HG02610 (cell line): Measurements from ENCODE around the gene FKBP8.
A peak's percentile ranks its signal among the peaks of the same experiment; 100 is the strongest.
"Not testable (repeated sequence)": the region's sequence is repeated elsewhere in the genome, so short reads cannot be mapped to it uniquely, and the experiment has no call there.

Source experiments
- ATAC-seq: cut with Tn5 transposase; IDR thresholded peaks from one replicate; pipeline ENCODE4 v1.9.1; 2021; ENCODE audit warnings: mild to moderate bottlenecking, moderate library complexity; ENCODE audit not compliant: unreplicated experiment

The FKBP8 gene

DNA sequence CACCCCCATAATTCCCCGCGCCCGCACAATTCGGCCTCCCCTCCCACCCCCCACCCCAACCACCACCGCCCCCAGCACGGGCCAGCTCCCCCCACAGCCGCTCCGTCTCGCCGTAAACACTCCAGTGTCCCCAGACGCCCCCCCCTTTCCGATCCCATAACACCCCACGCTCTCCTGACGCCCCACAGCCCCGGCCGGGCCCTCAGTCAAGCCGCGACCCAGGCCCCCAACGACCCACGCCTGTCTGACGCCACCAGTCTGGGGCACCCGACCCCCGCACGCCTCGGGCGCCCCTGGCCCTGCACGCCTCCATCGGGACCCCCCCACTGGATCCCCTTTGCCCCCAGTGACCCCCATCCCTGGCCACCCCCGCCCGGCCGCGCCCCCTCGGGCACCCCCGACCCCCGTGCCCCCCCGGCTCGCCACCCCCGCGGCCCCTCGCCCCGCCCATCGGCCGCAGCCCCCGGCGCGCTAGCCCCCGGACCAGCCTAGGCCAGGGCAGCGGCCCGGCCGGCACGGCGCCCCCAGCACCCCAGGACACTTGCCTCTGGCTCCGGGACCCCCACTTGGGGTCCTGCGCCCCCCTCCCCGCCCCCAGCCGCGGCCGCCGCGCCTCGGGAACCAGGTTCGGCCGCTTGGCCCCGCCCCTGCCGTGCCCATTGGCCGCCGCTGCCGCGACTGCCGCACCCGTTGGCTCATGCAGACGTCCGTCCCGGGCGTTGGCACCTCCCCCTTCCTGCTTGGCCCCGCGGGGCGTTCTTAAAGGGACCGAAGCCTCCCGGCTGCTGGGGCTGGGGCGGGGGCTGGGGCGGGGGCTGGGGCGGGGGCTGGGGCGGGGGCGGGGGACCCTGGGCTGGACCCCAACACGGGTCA lies at the start of gene FKBP8:
TSS of gene FKBP8 (minus strand) at position 633 of the 873 bp plus-strand sequence. CDS start 1,603 bp downstream, outside the sequence.
- ATAC-seq, result peak; percentile 91

GRCh38 chr19:18592732-18593131 lies 49.4 kb upstream of the FKBP8 start:
- ATAC-seq, result not testable (repeated sequence)

DNA sequence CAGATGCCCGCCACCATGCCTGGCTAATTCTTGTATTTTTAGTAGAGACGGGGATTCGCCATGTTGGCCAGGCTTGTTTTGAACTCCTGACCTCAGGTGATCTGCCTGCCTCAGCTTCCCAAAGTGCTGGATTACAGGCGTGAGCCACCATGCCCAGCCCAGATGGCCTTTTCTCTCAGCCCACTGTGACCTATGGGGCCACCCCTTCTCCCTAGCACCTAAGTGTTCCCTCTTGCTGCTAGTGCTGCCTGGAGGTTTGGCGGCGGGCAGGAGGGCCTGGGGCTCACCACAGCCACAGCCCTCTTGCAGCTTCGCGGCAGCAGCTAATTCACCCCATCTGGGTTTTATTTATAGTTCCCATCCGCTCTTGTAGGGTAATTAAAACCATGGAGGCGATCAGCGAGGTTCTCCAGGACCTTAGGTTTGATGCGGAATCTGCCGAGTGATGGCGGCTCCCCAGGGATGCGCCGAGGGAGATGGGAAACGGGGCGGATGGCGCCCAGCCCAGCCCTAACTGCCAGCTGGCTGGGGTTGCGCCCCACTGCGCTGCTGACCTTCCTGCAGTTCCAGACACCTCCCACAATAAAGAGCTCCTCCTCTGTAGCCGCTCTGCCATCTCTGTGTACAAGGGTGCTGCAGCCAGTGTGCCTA lies 48.5 kb upstream of the FKBP8 start:
- ATAC-seq, result no peak

DNA sequence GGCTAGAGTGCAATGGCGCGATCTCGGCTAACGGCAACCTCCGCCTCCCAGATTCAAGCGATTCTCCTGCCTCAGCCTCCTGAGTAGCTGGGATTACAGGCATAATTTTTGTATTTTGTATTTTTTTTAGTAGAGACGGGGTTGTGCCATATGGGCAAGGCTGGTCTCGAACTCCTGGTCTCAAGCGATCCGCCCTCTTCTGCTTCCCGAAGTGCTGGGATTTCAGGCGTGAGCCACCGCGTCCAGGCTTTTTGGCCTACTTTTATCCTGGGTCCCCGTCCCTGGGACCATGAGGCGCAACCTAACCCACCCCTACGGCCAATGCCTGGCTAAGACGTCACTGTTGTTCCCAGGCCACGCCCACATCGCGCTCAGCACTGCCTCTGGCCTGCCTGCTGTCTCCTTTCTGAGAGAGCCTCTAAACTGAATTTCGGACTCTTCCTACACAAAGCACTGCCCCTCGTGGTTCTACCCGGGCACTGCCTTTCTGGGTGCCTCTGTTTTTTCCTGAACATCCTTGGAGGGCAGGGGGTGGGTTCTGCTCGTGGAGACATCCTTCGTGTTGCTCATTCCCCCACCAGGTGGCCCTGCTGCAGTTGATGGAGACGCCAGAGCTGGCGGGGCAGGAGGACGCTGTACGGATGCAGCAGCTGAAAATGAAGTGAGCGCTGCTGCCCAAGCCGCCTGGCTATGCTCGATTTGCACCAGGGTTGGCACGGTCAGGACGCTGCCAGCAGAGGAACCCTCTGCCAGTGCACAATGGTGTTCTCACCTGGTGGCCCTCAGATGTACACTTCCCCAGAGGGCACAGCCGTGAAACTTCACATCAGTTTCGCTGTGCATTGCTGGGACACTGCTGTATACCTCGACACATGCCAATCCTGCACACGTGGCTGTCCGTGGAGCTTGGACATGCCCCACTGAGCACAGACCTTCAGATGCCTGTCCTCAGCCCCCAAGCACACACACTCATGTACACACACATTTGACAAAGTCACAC lies 47.2 kb upstream of the FKBP8 start:
- no peak for ATAC-seq

GRCh38 chr19:18589380-18590272 lies 46.3 kb upstream of the FKBP8 start:
- ATAC-seq, result peak; percentile 23

- peak; percentile 81 for ATAC-seq
Observed at GRCh38 chr19:18588611-18589379, 45.4 kb upstream of the FKBP8 start, which contains the start of gene REX1BD. TSS of gene REX1BD (plus strand) at chr19:18588798. CDS start at chr19:18588802, 4 bp downstream.

- ATAC-seq, result no peak
Observed at GRCh38 chr19:18587962-18588610, 44.7 kb upstream of the FKBP8 start.

DNA sequence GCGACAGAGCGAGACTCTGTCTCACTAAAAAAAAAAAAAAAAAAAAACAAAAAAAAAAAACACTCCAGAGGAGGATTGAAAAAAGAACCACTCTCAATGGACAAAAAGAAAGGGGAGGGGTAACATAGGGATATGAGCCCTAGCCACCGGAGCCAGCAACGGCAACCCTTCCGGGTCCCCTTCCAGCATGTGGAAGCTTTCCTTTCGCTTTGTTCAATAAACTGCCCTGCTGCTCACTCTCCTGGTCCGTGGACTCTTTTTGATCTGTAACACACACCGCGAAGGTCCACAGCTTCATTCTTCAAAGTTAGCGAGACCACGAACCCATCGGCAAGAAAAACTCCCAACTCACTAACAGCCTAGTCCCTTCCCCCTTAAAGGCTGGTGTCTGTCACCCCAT lies 44.2 kb upstream of the FKBP8 start:
- ATAC-seq, result no peak

DNA sequence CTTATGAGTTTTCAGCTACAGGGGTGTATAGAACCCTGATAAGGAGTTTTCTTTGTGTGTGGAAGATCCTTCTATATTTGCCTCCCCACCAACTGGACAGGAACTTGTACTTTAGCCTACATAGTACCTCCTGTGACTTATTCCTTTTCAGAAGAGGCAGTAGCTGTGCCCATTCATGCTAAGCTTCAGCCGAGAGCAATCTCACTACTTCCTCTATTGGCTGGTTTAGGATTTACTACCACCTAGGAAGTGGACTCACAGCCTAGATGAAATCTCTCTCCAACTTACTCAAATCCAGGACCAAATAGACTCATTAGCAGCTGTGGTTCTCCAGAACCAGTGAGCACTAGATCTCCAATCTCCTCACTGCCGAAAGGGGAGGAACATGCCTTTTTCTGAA lies 42.9 kb upstream of the FKBP8 start:
- ATAC-seq, result no peak

- ATAC-seq, result no peak
Observed at GRCh38 chr19:18580311-18580710, 36.9 kb upstream of the FKBP8 start.

- ATAC-seq, result no peak
Observed at GRCh38 chr19:18577365-18577914, 34.1 kb upstream of the FKBP8 start.

GRCh38 chr19:18576383-18576782 lies 33.0 kb upstream of the FKBP8 start:
- ATAC-seq, result no peak

GRCh38 chr19:18574691-18575291 lies 31.4 kb upstream of the FKBP8 start:
- ATAC-seq, result no peak

DNA sequence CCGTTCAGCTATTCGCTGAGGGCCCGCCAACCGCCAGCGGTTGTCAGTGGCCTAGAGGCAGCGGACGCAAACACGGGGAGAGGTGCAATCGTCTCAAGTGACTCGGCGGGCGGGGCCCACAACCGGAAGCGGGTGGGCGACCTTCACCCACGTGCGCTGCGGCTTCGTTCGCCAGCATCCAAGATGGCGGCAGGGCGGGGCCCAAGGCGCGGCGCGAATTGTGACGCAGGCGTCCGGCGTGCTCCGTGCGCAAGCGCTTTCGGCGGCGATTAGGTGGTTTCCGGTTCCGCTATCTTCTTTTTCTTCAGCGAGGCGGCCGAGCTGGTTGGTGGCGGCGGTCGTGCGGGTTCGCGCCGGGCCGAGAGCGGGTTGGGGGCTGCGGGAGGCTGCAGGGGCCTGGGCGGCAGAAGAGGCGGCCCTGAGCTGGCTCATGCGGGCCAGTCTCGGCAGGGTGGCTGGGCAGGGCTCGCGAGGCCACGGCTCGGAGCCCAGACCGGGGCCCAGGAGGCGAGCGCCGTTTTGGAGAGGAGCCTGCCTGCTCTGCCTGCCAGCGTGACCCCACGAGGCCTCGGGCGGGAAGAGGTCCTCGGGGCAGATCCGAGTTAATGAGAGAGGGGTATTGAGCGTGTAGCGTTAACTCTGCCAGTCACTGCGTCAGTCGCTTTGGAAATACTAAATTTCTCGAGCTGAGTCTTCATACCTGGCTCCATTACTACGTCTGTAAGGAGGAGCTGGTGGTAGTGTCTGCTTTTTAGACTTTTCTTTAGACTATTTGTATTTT lies 28.4 kb upstream of the FKBP8 start, which contains the start of gene UBA52:
TSS of gene UBA52 (plus strand) at position 294 of the 781 bp plus-strand sequence. CDS start 1,444 bp downstream, outside the sequence.
- ATAC-seq, result peak; percentile 79

DNA sequence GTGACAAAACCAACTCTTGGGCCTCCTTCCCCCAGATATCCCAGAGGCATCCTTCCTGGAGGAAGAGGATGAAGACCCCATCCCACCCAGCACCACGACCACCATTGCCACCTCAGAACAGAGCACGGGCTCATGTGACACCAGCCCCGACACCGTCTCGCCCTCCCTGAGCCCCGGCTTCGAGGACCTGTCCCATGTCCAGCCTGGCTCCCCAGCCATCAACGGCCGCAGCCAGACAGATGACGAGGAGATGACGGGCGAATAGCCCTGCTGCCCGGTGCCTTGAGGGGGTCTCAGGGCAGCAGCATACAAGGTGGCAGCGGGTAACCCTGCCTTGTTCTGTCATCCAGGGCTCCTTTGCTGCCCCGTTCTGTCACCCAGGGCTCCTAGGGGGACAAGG lies 25.0 kb upstream of the FKBP8 start:
- no peak for ATAC-seq

- no peak for ATAC-seq
Observed at GRCh38 chr19:18566953-18567352, 23.6 kb upstream of the FKBP8 start.

DNA sequence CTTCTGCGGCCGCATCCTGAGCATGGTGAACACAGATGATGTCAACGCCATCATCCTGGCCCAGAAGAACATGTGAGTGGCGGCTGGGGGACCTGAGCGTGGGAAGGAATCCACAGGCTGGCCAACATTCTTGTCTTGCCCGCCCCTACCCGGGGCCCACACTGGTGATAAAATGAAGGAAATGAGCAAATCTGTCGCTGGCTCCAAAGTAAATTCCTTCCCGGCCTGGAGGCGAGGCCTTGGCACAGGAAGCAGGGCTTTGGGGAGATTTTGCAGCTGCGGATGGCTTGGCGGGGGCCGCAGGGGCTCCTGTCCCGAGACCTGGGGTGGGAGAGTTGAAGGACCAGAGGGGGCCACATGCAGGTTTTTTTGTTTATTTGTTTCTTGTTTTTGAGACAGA lies 18.7 kb upstream of the FKBP8 start:
- ATAC-seq, result no peak
